Activated CD8-positive, alpha-beta T cell treated with anti-CD3 and anti-CD28 coated beads for 36 hours (primary cell): ENCODE measurements around the gene CTBP2. TPM values are rescaled to one million over a fixed set of nuclear protein-coding genes. Genes with fewer than 3 reads are reported as not detected.

ENCODE experiments used
- ATAC-seq: fragments of 200-7000 bp; cut with Tn5 transposase; one replicate; pipeline ENCODE4 v1.10.0; 2021; ENCODE audit warnings: mild to moderate bottlenecking, moderate library complexity
- CTCF ChIA-PET: fragments of 350-600 bp; sonication (Branson Sonifier 250); formaldehyde crosslinking; loops from one replicate; lab custom pipeline; 2021; ENCODE audit warnings: antibody characterized with exemption; lab: Charles Lee
- POLR2A ChIA-PET: fragments of 350-600 bp; sonication (Branson Sonifier 250); formaldehyde crosslinking; loops from one replicate; lab custom pipeline; 2021; ENCODE audit warnings: antibody characterized with exemption; lab: Charles Lee
- DNase-seq: peaks from one replicate; pipeline ENCODE4 v3.0.0-alpha.2; 2020
- H3K27ac Mint-ChIP-seq: one replicate; pipeline ENCODE4 v1.8.0; 2021; ENCODE audit warnings: mild to moderate bottlenecking, mixed read lengths
- H3K27me3 Mint-ChIP-seq: one replicate; pipeline ENCODE4 v1.8.0; 2021; ENCODE audit warnings: mixed read lengths
- H3K36me3 Mint-ChIP-seq: one replicate; pipeline ENCODE4 v1.8.0; 2021; ENCODE audit warnings: low read depth, mixed read lengths
- H3K4me1 Mint-ChIP-seq: one replicate; pipeline ENCODE4 v1.8.0; 2021; ENCODE audit warnings: low read depth, mixed read lengths
- H3K4me3 Mint-ChIP-seq: one replicate; pipeline ENCODE4 v1.8.0; 2021; ENCODE audit warnings: mild to moderate bottlenecking, moderate library complexity, mixed read lengths
- H3K9me3 Mint-ChIP-seq: one replicate; pipeline ENCODE4 v1.8.0; 2021; ENCODE audit warnings: mixed read lengths
- CTCF ChIP-seq: fragments of 200-600 bp; IDR thresholded peaks from one replicate; pipeline ENCODE4 v1.8.0; 2022; ENCODE audit warnings: antibody characterized with exemption, mild to moderate bottlenecking
- intact Hi-C: fragments of 100-400 bp; cut with micrococcal nuclease; formaldehyde crosslinking; loops from one replicate; pipeline ENCODE4 v1.10.0; 2022
- total RNA-seq, 2 experiments: library from RNA; stranded (reverse); gene quantifications; one replicate each; pipeline ENCODE4 v1.2.3, GENCODE V29; 2021

The CTBP2 gene
- total RNA-seq, 2 experiments from 2014 or later: 0.60 to 0.88 TPM

GRCh38 chr10:125200396-125200795 is 40.0 kb upstream of the CTBP2 start:
- H3K27ac Mint-ChIP-seq: no peak overlapping the region
- ChIA-PET CTCF (no interaction called here), POLR2A (no interaction called here)
- intact Hi-C loops: no loop called here
- ATAC-seq: no peak
- no peaks in the 10 kb centered on the region for H3K4me1 Mint-ChIP-seq
- TF ChIP-seq CTCF: no peak
- peaks cover 3% of the 10 kb centered on the region for H3K27me3 Mint-ChIP-seq
- no peak overlapping the region for H3K4me3 Mint-ChIP-seq
- no peaks in the 10 kb centered on the region for H3K9me3 Mint-ChIP-seq
- H3K36me3 Mint-ChIP-seq: no peaks in the 10 kb centered on the region
- no peak for DNase-seq

GRCh38 chr10:125199270-125199669 is 38.9 kb upstream of the CTBP2 start:
- CTCF ChIA-PET: no interaction called here
- no peak for DNase-seq
- intact Hi-C loops: no loop called here
- no peak for ATAC-seq
- Mint-ChIP-seq H3K27ac (no peak overlapping the region), H3K27me3 (peaks cover 3% of the 10 kb centered on the region), H3K36me3 (no peaks in the 10 kb centered on the region), H3K4me1 (no peaks in the 10 kb centered on the region), H3K9me3 (no peaks in the 10 kb centered on the region), H3K4me3 (no peak overlapping the region)
- POLR2A ChIA-PET: no interaction called here
- no peak for TF ChIP-seq CTCF

- TF ChIP-seq CTCF: no peak
- Mint-ChIP-seq H3K27ac (no peak overlapping the region), H3K9me3 (no peaks in the 10 kb centered on the region), H3K4me3 (no peak overlapping the region), H3K4me1 (no peaks in the 10 kb centered on the region), H3K27me3 (no peaks in the 10 kb centered on the region), H3K36me3 (no peaks in the 10 kb centered on the region)
- ChIA-PET CTCF (no interaction called here), POLR2A (no interaction called here)
- DNase-seq (no peak), ATAC-seq (no peak)
- intact Hi-C loops: no loop called here
These were observed 34.5 kb upstream of the CTBP2 start for GRCh38 chr10:125194814-125195213.

GRCh38 chr10:125193306-125193877 is 33.0 kb upstream of the CTBP2 start:
- Mint-ChIP-seq H3K4me1 (no peaks in the 10 kb centered on the region), H3K9me3 (no peaks in the 10 kb centered on the region), H3K27me3 (no peaks in the 10 kb centered on the region), H3K4me3 (no peak overlapping the region), H3K36me3 (no peaks in the 10 kb centered on the region), H3K27ac (no peak overlapping the region)
- no peak for ATAC-seq
- ChIA-PET CTCF (no interaction called here), POLR2A (no interaction called here)
- DNase-seq: no peak
- no peak for TF ChIP-seq CTCF
- intact Hi-C loops: no loop called here

- intact Hi-C loops: no loop called here
- ATAC-seq (no peak), DNase-seq (no peak)
- no peak for TF ChIP-seq CTCF
- Mint-ChIP-seq H3K4me1 (no peaks in the 10 kb centered on the region), H3K4me3 (no peak overlapping the region), H3K27me3 (no peaks in the 10 kb centered on the region), H3K27ac (no peak overlapping the region), H3K9me3 (no peaks in the 10 kb centered on the region), H3K36me3 (no peaks in the 10 kb centered on the region)
- CTCF ChIA-PET: no interaction called here
- POLR2A ChIA-PET: no interaction called here
These were observed 32.3 kb upstream of the CTBP2 start for GRCh38 chr10:125192620-125193019.
